Trophoblast cell (in vitro differentiated cells and primary cell): ENCODE measurements around the gene THRA.

Experiments
- DNase-seq, 2 donors: peaks; one replicate each; pipeline ENCODE4 v3.0.0-alpha.2; 2016
- H2AFZ ChIP-seq: 2 replicates; pipeline ENCODE4 v1.6.1; 2013; ENCODE audit warnings: low read length, moderate library complexity, mild to moderate bottlenecking; ENCODE audit not compliant: insufficient read depth, poor library complexity
- H2AK5ac ChIP-seq: 2 replicates; pipeline ENCODE4 v1.6.1; 2013; ENCODE audit warnings: mild to moderate bottlenecking, low read length
- H2BK120ac ChIP-seq: 2 replicates; pipeline ENCODE4 v1.6.1; 2013; ENCODE audit warnings: low read length, mild to moderate bottlenecking, moderate library complexity; ENCODE audit not compliant: insufficient read depth, poor library complexity
- H2BK12ac ChIP-seq: 2 replicates; pipeline ENCODE4 v1.6.1; 2013; ENCODE audit warnings: mild to moderate bottlenecking, low read length, moderate library complexity
- H2BK5ac ChIP-seq: 2 replicates; pipeline ENCODE4 v1.6.1; 2013; ENCODE audit warnings: low read length, low read depth, moderate library complexity, mild to moderate bottlenecking; ENCODE audit not compliant: poor library complexity
- H3K14ac ChIP-seq: 2 replicates; pipeline ENCODE4 v1.6.1; 2013; ENCODE audit warnings: mild to moderate bottlenecking, low read length
- H3K18ac ChIP-seq: 2 replicates; pipeline ENCODE4 v1.6.1; 2013; ENCODE audit warnings: mild to moderate bottlenecking, low read length
- H3K23ac ChIP-seq: 2 replicates; pipeline ENCODE4 v1.6.1; 2013; ENCODE audit warnings: low read length
- H3K27ac ChIP-seq: 2 replicates; pipeline ENCODE4 v1.5.1; 2013; ENCODE audit warnings: low read depth, mild to moderate bottlenecking, inconsistent platforms, low read length, moderate library complexity
- H3K27me3 ChIP-seq: 2 replicates; pipeline ENCODE4 v1.6.1; 2013; ENCODE audit warnings: inconsistent platforms, mild to moderate bottlenecking, low read length, moderate library complexity; ENCODE audit not compliant: insufficient read depth
- H3K36me3 ChIP-seq, 2 experiments: 1 replicate in 1 of 2; 2 replicates in 1 of 2; pipeline ENCODE4 v1.6.1; 2013; ENCODE audit warnings: low read length in 2 of 2, mild to moderate bottlenecking in 2 of 2, moderate library complexity in 1 of 2; ENCODE audit not compliant: insufficient read depth in 2 of 2, control insufficient read depth in 1 of 2
- H3K4ac ChIP-seq: 2 replicates; pipeline ENCODE4 v1.6.1; 2013; ENCODE audit warnings: low read depth, mild to moderate bottlenecking, low read length, moderate library complexity
- H3K4me1 ChIP-seq, 2 experiments: 1 replicate in 1 of 2; 2 replicates in 1 of 2; pipeline ENCODE4 v1.6.1; 2013; ENCODE audit warnings: low read length in 2 of 2, mild to moderate bottlenecking in 2 of 2, moderate library complexity in 1 of 2; ENCODE audit not compliant: insufficient read depth in 2 of 2, control insufficient read depth in 1 of 2
- H3K4me2 ChIP-seq: 2 replicates; pipeline ENCODE4 v1.6.1; 2013; ENCODE audit warnings: inconsistent platforms, mild to moderate bottlenecking, low read length, moderate library complexity
- H3K4me3 ChIP-seq: 2 replicates; pipeline ENCODE4 v1.5.1; 2013; ENCODE audit warnings: mild to moderate bottlenecking, low read depth, low read length, inconsistent platforms
- H3K79me1 ChIP-seq: one replicate; pipeline ENCODE4 v1.6.1; 2013; ENCODE audit warnings: low read length
- H3K79me2 ChIP-seq: 2 replicates; pipeline ENCODE4 v1.6.1; 2013; ENCODE audit warnings: low read length, mild to moderate bottlenecking; ENCODE audit not compliant: control insufficient read depth, insufficient read depth, poor library complexity
- H3K9ac ChIP-seq: 2 replicates; pipeline ENCODE4 v1.6.1; 2013; ENCODE audit warnings: mild to moderate bottlenecking, low read length
- H3K9me3 ChIP-seq: 2 replicates; pipeline ENCODE4 v1.6.1; 2013; ENCODE audit warnings: low read depth, mild to moderate bottlenecking, control low read depth, inconsistent platforms, low read length; ENCODE audit not compliant: insufficient read depth
- H4K12ac ChIP-seq: 2 replicates; pipeline ENCODE4 v1.6.1; 2013; ENCODE audit warnings: low read depth, mild to moderate bottlenecking, low read length, moderate library complexity
- H4K8ac ChIP-seq: 2 replicates; pipeline ENCODE4 v1.6.1; 2013; ENCODE audit warnings: low read depth, mild to moderate bottlenecking, low read length, moderate library complexity
- H4K91ac ChIP-seq: one replicate; pipeline ENCODE4 v1.6.1; 2013; ENCODE audit warnings: low read depth, mild to moderate bottlenecking, low read length, moderate library complexity
- WGBS: extraction: QIAGEN DNeasy Blood & Tissue Kit; methylation state at CpG from one replicate; pipeline ENCODE4 v1.1.7; 2013; ENCODE audit warnings: missing lambda C conversion rate; ENCODE audit not compliant: insufficient read length, insufficient coverage; ENCODE audit errors: extremely low coverage; 5-methylcytosine and 5-hydroxymethylcytosine counted together

Gene THRA

DNA sequence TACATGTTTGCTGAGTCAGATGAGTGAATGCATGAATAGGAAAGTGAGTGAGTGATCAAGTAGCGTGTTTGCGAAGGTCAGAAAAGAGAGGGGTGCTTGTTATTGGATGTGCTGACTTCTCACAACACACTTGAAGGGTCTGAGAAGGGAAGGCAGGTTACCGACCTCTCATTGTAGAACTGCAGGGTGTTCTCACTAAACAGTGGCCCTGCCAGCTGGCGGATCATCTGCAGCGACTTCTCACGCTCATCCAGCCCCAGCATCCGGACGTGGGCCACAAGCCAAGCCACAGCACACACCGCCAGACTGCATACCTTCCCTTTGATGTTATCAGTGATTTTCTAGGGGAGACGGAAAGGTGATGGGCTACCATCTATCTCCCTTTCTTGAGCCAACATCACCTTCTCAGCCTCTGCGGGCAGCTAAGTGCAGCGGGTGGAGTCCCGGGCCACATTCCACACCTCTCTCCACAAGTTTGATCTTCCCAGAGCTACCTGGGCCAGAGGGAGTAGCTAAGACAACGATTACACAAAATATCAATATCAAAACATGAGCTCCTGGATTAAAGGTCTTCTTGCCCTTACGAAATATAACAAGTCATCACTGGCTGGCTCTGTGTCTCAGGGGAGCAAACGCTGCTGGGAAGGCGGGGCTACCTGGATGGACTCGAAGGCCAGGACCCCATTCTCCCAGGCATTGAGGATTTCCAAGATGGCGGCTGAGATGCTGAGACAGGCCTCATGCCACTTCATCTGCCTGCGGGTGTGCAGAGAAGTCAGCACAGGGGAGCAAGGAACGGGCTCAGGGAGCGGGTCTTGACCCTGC lies 36.6 kb upstream of the THRA start:
- DNase-seq, result no peak
- H3K14ac ChIP-seq, result no peak overlapping the region
- no peak overlapping the region for H3K9ac ChIP-seq
- H3K4me2 ChIP-seq, result no peak overlapping the region
- no peaks in the 10 kb centered on the region for H3K4me1 ChIP-seq
- H2BK120ac ChIP-seq, result no peak overlapping the region
- H3K79me1 ChIP-seq, result no peaks in the 10 kb centered on the region
- peaks cover 60 to 75% of the 10 kb centered on the region in 2 experiments for H3K36me3 ChIP-seq
- no peak overlapping the region for H4K12ac ChIP-seq
- no peak overlapping the region for H3K27ac ChIP-seq
- H3K79me2 ChIP-seq, result no peaks in the 10 kb centered on the region
- H4K8ac ChIP-seq, result no peak overlapping the region
- no peak overlapping the region for H3K4ac ChIP-seq
- H2BK5ac ChIP-seq, result no peak overlapping the region
- H3K9me3 ChIP-seq, result no peaks in the 10 kb centered on the region
- H3K18ac ChIP-seq, result no peak overlapping the region
- no peak overlapping the region for H2AK5ac ChIP-seq
- no peak overlapping the region for H2AFZ ChIP-seq
- no peak overlapping the region for H3K4me3 ChIP-seq
- H3K23ac ChIP-seq, result no peak overlapping the region
- H4K91ac ChIP-seq, result no peak overlapping the region
- H2BK12ac ChIP-seq, result no peak overlapping the region
- no CpG with 5 or more reads among the region's 22 CpGs for WGBS
- no peaks in the 10 kb centered on the region for H3K27me3 ChIP-seq

DNA sequence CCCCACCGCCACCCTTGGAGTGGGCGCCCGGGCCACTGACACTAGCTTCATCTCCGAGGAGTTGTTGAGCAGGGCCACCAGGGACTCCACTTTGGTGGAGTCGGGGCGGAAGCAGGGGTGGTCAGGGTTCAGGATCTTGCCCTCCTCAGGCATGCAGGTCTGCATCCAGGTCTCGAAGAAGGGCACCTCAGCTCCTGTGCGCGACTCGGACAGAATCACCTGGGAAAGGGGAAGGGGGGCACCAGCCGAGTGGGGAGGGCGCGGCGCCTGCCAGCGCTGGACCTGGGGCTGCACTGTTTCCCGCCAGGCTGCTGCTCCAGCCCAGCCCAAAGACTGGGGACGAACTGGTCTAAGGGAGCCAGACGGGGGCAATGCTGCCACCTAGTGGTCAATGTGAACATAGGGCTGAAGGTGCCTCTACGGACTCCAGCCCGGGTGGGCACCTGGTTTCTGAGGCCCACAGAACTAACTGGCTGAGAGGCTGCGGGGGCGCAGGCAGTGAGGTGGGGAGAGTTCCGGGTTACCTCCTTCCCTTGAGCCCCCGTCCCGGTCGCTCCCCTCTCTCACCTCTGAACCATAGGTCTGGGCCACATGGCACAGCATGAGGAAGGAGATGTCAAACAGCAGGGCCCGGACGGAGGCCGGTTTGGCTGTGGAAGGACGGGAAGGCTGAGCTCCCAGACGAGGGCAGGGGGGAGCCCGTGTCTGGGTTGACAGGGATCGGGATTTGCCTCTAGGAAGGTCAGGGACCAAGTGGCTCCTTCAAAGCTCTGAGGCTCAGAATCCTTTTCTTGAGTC lies 35.8 kb upstream of the THRA start:
- DNase-seq, result peak; percentile 64 to 91
- Histone ChIP-seq H2AFZ (no peak overlapping the region), H2AK5ac (no peak overlapping the region), H3K4me1 (no peaks in the 10 kb centered on the region), H4K12ac (no peak overlapping the region), H3K27me3 (no peaks in the 10 kb centered on the region), H2BK5ac (no peak overlapping the region), H3K23ac (no peak overlapping the region), H3K9me3 (no peaks in the 10 kb centered on the region), H3K79me1 (no peaks in the 10 kb centered on the region), H3K4me2 (no peak overlapping the region), H2BK120ac (no peak overlapping the region), H3K18ac (no peak overlapping the region), H3K4ac (no peak overlapping the region), H3K14ac (no peak overlapping the region), H3K27ac (no peak overlapping the region), H4K8ac (no peak overlapping the region), H3K79me2 (no peaks in the 10 kb centered on the region), H3K36me3 (peaks cover 60 to 75% of the 10 kb centered on the region in 2 experiments), H3K4me3 (no peak overlapping the region), H3K9ac (no peak overlapping the region), H2BK12ac (no peak overlapping the region), H4K91ac (no peak overlapping the region)
- WGBS, result no CpG with 5 or more reads among the region's 33 CpGs

DNA sequence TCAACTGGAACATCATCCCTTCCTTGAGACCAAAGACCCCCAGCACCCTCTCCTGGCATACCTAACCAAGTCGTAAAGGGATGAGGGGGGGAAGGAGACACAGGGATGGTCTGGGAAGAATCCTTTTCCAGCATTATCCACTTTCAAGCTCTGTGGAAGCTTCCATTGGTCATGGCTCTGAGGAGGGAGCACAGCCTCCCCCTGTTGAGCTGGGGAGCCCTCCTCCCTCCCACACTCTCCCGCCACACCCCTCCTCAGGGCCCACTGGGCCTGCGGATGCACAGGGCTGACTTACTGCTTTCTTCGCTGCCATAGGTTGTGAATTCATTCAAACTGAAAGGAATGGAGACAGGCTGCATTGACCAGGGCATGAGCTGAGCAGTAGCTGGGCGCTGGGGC lies 35.2 kb upstream of the THRA start:
- no CpG with 5 or more reads among the region's 5 CpGs for WGBS
- no peak for DNase-seq
- Histone ChIP-seq H2AFZ (no peak overlapping the region), H4K8ac (no peak overlapping the region), H3K4me3 (no peak overlapping the region), H3K27me3 (no peaks in the 10 kb centered on the region), H2BK120ac (no peak overlapping the region), H4K12ac (no peak overlapping the region), H3K4me2 (no peak overlapping the region), H3K79me2 (no peaks in the 10 kb centered on the region), H3K23ac (no peak overlapping the region), H3K4me1 (no peaks in the 10 kb centered on the region), H2BK12ac (no peak overlapping the region), H2BK5ac (no peak overlapping the region), H3K18ac (no peak overlapping the region), H3K4ac (no peak overlapping the region), H3K9me3 (no peaks in the 10 kb centered on the region), H2AK5ac (no peak overlapping the region), H3K79me1 (no peaks in the 10 kb centered on the region), H3K14ac (no peak overlapping the region), H3K9ac (no peak overlapping the region), H4K91ac (no peak overlapping the region), H3K27ac (no peak overlapping the region), H3K36me3 (peaks cover 60 to 75% of the 10 kb centered on the region in 2 experiments)

DNA sequence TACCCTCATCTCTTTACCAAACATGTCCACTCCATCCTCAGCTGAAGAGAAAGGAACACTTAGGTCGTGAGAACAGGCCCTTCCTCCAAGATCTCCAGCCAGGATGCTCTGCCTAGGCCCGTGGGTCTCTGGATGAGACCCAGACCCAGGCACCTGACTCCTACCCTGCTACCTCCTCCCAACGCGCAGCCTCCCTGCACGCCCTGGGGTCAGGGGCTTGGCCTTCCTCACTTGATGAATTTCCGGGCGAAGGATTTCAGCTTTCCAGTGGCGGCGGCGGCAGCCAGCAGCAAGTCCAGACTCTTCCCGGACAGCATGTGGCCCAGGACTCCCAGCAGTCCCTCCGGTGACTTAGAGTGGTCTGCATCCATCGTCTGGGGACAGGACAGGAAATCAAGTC lies 34.2 kb upstream of the THRA start:
- no peaks in the 10 kb centered on the region for H3K79me2 ChIP-seq
- no peak overlapping the region for H2BK12ac ChIP-seq
- no peak overlapping the region for H3K4ac ChIP-seq
- no CpG with 5 or more reads among the region's 13 CpGs for WGBS
- no peak overlapping the region for H3K9ac ChIP-seq
- no peak overlapping the region for H4K12ac ChIP-seq
- H4K91ac ChIP-seq, result no peak overlapping the region
- H3K23ac ChIP-seq, result no peak overlapping the region
- H3K27ac ChIP-seq, result no peak overlapping the region
- no peak overlapping the region for H3K4me3 ChIP-seq
- H3K14ac ChIP-seq, result no peak overlapping the region
- H3K18ac ChIP-seq, result no peak overlapping the region
- H3K4me2 ChIP-seq, result no peak overlapping the region
- H3K36me3 ChIP-seq, result peaks cover 59 to 77% of the 10 kb centered on the region in 2 experiments
- H3K9me3 ChIP-seq, result peaks cover 2% of the 10 kb centered on the region
- no peaks in the 10 kb centered on the region for H3K4me1 ChIP-seq
- H3K79me1 ChIP-seq, result no peaks in the 10 kb centered on the region
- DNase-seq, result no peak
- no peak overlapping the region for H2BK5ac ChIP-seq
- no peak overlapping the region for H4K8ac ChIP-seq
- no peak overlapping the region for H2AK5ac ChIP-seq
- no peaks in the 10 kb centered on the region for H3K27me3 ChIP-seq
- H2AFZ ChIP-seq, result no peak overlapping the region
- H2BK120ac ChIP-seq, result no peak overlapping the region
